HG02885 (cell line): ENCODE results near the gene CDKN2A.

ENCODE experiments used
- ATAC-seq: cut with Tn5 transposase; IDR thresholded peaks from one replicate; pipeline ENCODE4 v1.9.1; 2021; ENCODE audit warnings: mild to moderate bottlenecking; ENCODE audit not compliant: unreplicated experiment, poor library complexity

The CDKN2A gene

DNA sequence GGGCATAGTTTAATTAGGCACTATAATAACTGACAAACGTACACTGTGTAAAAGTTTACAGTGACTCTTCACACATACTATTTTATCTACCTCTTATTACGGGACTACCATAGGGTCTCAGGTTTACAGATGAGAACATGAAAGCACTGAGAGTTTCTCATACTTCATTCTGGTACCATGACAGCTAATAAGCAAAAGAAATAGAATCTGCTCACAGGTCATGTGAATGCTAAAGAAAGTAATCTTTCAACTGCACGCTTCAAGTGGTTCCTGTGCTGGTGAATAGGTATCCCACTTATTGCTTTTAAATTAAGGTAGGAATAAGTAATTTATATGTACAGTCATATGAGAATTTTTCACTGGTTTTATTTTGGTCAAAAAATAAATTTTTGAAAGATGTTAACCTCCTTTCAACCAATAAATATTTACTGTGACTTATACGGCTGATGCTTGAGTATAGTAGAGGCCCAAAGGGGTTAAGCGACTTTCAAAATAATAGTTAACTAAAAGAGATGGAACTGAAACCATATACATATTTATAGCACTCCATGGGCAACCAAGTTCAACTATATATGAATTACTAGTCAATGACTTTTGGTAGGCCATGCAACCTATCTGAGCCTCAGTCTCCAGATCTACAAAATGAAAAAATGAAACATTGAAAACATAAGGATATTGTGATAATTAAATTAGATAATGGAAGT is 8.1 kb downstream of the CDKN2A start:
- ATAC-seq, result no peak

DNA sequence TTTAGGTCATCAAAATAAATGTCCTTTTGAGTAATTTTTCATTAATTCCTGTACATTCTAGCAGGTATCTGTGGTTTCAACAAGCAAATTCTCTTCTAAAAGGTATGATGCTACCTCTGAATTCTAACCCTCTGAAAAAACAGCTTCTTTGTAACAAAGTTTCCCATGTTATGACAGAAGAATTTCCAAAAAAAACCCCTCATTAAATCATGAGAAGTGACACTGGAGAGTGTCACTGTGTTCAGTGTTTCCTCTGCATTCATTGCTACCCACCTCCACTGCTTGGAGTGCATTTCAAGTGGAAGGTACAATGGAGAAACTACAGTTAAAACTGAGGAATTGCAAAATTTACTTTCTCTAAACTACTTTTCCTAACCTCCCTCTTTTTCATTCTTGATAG is 10.1 kb downstream of the CDKN2A start:
- ATAC-seq, result no peak

DNA sequence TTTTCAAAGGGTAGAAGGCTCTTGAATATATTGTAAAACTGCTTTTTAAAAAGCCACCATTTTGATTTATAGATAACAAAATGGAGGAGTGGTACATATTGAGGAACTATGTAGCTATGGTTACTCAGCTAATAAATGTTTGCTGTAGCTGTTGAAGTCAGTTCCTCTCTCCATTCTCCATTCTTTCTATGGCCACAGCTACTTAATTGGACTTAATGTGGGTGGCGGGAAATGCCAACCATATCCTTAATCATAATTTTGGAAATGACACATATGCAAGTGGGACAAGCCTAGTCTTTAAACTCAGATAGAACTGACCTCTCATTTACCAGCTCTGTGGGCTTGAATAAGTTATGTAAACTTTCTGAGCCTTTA is 10.6 kb downstream of the CDKN2A start:
- no peak for ATAC-seq

DNA sequence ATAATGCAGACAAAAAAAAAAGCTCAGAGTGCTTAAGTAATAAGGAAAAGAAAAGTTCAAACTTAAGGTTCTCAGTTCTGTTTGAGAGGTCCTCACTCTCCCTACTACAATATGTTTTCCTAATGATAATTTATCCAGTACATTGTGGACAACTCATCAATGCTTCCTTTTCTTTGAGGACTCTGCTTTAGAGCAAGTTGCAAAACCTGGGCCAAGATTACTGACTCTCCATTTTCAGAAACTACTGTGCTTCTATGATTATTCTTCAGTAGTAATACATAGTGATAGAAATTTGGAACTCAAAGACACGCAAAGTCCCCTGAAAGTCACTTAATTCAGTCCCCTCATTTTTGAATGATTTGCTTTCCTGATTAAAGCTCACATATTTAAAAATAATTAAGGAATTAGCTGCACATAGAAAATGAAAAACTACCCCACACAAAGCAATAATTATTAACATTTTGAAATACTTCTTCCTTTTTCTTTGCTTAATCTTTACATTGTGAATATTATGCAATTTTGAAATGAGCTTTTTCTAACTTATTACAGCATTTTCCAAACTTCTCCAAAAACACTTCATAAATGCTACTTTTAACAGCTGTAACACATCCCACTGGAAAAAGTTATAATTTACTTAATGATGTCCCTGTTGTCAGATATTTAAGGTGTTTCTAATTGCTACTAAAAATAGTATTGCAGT is 11.2 kb downstream of the CDKN2A start:
- ATAC-seq, result no peak

DNA sequence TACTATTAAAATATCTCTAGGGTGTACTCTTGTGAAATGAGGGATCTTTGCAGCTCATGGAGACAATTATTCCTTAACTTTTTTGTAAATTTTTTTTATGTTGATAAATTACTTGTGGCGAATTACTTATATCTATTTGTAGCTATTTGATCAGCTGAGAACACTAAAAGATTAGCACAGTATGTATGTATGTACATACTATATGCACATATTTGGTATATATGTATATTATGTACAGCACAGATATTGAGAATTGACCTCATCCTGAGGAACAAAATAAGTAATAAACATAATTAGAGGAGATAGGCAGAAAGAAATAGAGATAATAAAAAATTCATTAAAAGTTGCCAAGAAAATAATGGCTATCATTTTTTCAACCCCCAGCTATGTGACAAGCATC is 11.8 kb downstream of the CDKN2A start:
- ATAC-seq, result no peak

DNA sequence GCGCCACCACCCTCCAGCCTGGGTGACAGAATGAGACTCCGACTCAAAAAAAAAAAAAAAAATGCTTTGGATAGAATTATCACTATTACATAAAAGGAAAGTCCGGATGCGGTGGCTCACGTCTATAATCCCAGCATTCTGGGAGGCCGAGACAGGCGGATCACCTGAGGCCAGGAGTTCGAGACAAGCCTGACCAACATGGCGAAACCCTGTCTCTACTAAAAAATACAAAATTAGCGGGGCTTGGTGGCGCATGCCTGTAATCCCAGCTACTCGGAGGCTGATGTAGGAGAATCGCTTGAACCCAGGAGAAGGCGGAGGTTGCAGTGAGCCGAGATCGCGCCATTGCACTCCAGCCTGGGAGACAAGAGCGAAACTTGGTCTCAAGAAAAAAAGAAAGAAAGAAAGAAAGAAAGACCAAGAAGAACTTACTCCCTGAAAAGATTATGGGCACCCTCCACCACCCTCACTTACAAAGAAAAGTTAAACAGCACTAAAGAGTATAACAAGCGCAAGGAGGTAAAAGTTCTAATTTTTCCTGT is 17.8 kb downstream of the CDKN2A start:
- ATAC-seq, result no peak

DNA sequence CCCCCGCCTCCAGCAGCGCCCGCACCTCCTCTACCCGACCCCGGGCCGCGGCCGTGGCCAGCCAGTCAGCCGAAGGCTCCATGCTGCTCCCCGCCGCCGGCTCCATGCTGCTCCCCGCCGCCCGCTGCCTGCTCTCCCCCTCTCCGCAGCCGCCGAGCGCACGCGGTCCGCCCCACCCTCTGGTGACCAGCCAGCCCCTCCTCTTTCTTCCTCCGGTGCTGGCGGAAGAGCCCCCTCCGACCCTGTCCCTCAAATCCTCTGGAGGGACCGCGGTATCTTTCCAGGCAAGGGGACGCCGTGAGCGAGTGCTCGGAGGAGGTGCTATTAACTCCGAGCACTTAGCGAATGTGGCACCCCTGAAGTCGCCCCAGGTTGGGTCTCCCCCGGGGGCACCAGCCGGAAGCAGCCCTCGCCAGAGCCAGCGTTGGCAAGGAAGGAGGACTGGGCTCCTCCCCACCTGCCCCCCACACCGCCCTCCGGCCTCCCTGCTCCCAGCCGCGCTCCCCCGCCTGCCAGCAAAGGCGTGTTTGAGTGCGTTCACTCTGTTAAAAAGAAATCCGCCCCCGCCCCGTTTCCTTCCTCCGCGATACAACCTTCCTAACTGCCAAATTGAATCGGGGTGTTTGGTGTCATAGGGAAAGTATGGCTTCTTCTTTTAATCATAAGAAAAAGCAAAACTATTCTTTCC is 19.3 kb downstream of the CDKN2A start:
- ATAC-seq, result peak; percentile 68

DNA sequence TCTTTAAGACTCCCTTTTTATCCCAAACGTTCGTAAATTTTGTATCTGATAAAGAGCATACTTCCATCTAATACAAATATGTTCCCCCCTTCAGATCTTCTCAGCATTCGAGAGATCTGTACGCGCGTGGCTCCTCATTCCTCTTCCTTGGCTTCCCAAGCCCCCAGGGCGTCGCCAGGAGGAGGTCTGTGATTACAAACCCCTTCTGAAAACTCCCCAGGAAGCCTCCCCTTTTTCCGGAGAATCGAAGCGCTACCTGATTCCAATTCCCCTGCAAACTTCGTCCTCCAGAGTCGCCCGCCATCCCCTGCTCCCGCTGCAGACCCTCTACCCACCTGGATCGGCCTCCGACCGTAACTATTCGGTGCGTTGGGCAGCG is 19.9 kb downstream of the CDKN2A start:
- no peak for ATAC-seq

DNA sequence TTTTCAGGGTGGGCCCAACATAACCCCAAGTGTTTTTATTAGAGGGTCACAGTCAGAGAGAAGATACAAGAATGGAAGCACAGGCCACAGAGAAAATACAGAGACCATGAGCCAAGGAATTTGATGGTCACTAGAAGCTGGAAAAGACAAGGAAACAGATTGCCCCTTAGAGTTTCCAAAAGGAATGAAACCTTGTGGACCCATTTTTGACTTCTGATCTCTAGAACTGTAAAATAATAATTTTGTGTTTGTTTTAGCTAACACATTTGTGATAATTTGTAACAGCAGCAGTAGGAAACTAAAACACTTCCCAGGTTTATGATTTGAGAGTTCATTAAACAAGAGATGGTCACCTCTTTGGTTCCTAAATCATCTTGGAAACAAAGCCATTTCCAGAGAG is 21.8 kb downstream of the CDKN2A start:
- no peak for ATAC-seq

DNA sequence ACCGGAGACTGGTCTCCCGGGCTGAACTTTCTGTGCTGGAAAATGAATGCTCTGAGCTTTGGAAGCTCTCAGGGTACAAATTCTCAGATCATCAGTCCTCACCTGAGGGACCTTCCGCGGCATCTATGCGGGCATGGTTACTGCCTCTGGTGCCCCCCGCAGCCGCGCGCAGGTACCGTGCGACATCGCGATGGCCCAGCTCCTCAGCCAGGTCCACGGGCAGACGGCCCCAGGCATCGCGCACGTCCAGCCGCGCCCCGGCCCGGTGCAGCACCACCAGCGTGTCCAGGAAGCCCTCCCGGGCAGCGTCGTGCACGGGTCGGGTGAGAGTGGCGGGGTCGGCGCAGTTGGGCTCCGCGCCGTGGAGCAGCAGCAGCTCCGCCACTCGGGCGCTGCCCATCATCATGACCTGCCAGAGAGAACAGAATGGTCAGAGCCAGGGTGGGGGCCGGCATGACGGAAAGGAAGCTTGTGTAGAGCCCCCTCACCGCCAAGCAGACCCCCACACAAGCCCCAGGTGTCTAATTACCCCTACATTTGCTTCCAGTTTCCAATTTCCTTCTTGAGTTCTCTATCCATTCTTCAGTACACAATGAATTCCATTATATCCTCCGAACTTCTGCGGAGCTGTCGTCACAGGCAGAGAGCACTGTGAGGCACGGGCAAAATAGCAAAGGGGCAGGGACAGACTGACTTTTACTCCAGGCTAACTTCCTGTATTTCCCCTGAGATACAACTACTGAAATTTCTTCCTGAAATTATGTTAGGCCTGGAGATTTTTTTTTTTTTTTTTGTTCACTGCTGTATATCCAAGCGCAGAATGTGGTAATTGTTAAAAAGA is 23.2 kb downstream of the CDKN2A start:
- ATAC-seq, result no peak

DNA sequence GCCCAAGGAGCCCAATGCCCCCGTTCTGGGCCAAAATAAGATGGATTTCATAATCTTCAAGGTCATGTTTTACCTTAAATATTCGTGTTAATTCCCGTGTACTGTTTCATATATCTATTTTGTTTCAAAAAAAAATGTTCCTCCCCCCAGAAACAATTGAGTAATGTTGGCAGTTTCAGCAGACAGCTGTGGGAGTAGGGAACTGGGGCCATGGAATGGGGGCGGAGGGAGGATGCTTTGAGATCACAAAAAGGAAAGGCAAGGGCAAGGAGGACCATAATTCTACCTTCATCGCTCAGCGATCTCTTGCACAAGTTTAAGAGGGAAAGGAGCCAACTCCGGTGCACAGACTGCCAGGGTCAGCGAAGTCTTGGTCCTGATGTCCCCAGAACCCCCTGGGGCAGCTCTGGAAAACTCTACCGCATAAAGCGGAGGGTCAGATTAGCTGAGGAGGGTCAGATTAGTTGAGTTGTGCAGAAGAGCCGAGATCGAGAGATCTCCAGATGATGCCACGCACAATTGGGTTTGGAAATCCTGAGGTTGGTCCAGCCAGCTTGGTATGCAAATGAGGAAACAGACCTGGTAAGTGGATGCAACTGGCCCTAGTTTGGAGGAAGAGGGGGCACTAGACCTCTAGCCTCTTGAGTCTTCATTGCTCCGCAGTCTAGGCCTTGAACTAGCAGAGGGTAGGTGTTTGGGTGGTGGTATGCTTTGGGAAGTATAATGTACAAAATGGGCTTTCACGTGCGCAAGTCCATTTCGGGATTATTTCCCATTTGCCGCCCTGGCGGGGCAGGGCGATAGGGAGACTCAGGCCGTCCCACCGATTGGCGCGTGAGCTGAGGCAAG is 24.0 kb downstream of the CDKN2A start:
- ATAC-seq, result no peak

DNA sequence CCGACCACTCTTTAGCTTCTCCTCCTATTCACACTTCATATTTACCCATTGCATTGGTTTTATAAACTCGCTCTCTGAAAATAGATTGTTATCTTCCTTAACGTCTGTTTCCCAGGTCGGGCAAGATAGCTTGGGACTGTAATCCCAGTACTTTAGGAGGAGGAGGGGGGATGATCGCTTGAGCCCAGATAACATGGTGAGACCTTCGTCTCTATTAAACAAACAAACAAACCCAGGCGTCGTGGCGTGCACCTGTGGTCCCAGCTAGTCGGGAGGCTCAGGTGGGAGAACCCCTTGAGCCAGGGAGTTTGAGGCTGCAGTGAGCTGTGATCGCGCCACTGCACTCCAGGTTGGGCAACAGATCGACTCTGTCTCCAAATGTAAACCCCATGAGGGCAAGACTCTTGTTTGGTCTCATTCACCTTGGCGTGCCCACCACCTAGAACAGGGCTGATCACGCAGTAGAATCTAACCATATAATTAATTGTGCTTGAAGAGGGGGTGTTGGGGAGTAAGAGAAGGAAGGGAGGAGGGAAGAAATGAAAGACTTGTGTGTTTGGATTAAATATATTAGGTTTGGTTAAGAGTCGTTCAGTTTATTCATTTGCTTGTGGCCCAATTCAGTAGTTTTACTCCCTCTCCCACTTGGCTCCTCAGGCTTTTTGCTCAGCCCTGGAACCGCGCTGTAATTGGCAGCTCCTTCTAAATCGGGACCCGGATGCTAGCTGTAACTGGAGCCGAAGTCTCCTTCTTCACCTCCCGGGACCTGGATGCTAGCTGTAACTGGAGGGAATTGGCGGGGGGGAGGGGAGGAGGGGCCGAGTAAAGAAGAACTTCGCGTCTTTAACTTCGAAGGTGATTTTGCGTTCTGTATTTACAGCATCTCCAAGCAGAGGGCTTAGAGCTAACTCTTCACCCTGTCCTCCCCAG is 24.9 kb downstream of the CDKN2A start:
- no peak for ATAC-seq

DNA sequence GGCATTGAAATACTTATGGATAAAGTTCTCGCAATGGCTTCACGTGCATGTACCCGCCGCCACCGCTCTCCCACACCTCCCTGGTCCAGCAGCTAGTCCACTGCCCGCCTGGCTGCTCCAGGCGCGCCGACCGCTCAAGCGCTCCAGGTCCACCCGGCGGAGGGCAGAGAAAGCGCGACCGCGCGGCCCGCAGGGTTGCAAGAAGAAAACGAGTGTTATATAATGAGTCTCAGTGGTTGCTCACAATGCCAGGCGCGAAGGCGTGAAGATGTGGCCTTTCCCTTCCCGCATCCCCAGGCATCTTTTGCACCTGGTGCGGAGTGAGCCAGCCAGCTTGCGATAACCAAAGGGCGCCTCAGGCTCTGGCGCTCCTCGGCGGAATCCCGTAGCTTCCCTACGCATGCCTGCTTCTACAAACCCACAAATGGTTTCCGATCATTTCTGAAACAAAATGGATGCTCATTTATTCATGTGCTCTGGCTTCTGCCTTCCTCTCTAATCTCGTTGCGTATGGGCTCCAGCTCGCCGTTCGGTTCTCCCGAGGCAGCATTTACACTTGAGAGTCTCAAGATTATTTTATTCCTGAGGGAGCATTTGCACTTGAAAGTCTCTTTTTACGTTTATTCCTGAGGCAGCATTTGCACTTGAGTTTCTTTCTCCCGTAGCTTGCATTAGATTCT is 25.7 kb downstream of the CDKN2A start:
- ATAC-seq, result no peak

DNA sequence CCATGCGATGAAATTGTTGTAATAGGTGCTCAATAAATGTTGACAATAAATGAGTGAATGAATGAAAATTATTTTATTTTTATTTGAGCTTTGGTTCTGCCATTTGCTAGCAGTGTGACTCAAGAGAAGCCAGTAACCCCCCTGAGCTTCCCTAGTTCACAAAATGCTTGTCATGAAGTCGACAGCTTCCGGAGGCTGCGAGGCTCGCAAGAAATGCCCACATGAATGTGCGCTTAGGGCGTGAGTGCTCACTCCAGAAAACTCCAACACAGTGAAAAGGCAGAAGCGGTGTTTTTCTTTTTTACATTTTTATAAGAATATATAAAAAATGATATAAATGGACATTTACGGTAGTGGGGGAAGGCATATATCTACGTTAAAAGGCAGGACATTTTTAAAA is 26.5 kb downstream of the CDKN2A start:
- no peak for ATAC-seq

DNA sequence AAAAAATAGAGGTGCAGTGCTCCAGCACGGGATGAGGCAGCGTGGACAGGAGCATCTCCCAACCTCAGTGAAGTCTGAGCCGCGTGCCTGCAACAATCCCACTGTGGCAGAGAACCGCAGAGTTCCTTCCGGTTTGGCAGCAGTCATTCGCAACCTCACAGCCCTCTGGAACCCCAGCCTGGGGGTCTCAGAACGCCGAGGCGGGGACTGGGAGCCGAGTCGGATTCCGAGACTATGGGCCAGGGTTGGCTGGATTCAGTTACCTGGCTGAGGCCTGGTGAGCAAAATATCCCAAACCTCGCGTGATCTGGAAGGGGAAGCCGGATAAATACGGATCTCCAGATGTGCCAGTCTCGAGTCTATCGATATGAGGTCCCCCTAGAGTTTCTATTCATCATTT is 27.0 kb downstream of the CDKN2A start:
- no peak for ATAC-seq

DNA sequence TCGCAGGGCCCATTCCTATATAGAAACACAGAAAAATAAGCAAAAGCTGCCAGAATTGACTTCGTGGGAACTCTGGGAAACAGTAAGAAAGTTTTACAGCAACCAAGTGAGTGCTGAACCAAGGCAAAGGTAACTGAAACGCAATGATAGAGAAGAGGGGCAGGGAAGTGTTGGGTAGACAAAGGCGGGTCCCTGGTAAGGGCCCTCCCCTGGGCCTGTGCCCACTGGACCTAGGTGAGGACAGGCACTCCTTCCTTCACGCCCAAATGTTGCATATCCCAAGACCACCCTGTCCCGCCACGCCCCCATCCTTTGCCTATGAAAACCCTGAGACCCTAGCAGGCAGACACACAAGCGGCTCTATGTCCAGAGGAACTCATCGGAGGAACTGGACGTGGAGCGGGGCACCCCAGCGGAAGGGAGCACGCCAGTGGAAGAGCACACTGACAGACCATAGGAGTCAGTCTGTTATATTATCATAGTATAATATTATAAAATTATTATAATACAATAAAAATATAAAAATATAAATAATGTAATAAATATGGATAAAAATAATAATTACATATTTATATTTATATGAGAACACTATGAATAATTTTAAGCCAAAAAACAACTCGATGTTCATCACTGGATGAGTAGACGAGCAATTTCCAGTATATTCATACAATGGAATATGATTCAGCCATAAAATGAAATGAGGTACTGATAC is 27.9 kb downstream of the CDKN2A start:
- ATAC-seq, result no peak

DNA sequence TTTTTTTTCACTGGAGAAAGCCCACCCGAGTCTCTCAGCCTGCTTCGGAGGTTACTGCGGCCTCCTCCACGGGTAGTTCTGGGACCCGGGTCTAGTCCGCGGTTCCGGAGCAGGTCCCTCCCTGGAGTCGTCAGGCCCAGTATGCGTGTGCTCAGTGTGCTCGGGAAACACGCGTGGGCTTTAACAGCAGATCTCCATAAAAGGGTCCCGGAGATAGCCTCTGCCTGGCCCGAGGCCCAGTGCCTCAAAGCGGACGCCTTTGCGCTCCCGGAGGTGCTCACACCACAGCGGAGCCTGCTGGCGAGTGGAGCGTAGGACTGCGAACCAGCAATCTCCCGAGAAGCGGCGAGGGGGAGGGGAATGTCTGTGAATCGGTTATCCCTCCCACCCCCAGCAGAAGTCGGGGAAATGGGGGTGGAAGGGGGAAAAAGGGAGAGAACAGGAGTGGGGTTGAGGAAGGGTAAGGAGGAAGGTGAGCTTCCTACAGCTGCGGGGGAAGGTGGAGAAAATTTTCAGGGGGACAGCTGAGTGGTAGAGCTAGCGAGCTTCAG is 28.7 kb downstream of the CDKN2A start:
- ATAC-seq, result peak; percentile 78
